ENCODE results near the gene DNAAF9. TPM values are rescaled to one million over a fixed set of nuclear protein-coding genes. Genes with fewer than 3 reads are reported as not detected.

DNAAF9 gene
- total RNA-seq, 1 experiment from 2014 or later = 4.6 TPM

DNA sequence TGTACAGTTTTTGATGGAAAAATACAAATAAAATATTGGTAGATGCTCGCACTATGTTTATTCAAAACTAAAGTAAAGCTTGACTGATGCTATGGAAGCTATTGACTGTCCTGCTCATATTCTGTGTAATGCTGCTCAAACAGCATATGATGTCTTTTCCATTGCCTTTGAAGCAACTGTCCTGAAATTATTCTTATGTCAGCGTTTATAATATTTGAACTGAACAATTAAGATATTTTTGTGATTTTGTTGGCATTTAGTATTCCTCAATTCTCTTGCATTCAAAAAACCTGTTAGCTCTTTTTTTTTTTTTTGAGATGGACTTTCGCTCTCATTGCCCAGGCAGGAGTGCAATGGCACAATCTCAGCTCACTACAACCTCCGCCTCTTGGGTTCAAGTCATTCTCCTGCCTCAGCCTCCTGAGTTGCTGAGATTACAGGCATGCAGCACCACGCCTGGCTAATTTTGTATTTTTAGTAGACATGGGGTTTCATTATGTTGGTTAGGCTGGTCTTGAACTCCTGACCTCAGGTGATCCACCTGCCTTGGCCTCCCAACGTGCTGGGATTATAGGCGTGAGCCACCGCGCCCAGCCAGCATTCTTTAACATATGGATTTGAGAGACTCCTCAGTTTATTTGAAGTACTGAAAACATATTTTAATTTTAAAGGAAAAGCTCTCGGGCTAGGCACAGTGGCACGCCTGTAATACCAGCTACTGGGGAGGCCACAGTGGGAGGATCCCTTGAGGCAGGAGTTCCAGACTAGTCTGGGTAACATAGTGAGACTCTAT, 5.3 kb upstream of the DNAAF9 start:
- no peak for DNase-seq (ENCODE audit: low read depth, low spot score)
- ChIA-PET RAD21 (ENCODE audit: low non-redundant PET in 1 of 2, low total read pairs in 2 of 2, uncharacterized antibody in 2 of 2, unreplicated experiment in 2 of 2) (no interaction called here), CTCF (no interaction called here), POLR2A (no interaction called here)
- Histone ChIP-seq H3K36me3 (ENCODE audit: control insufficient read depth in 1 of 2, insufficient read depth in 2 of 2, low read length in 2 of 2) (no peaks in the 10 kb centered on the region), H3K9me3 (ENCODE audit: control insufficient read depth in 1 of 2, insufficient read depth in 1 of 2, low read depth in 1 of 2, low read length in 2 of 2) (no peaks in the 10 kb centered on the region), H3K27ac (ENCODE audit: low read depth, low read length) (no peak overlapping the region), H3K9ac (ENCODE audit: low read length) (no peak overlapping the region), H4K20me1 (ENCODE audit: insufficient read depth) (no peaks in the 10 kb centered on the region), H3K79me2 (ENCODE audit: insufficient read depth, low read length) (no peaks in the 10 kb centered on the region), H3K4me3 (replicated peaks in 1 of 2; ENCODE audit: low read depth in 1 of 2, low read length in 2 of 2) (no peak overlapping the region), H3K27me3 (ENCODE audit: insufficient read depth, low read length) (no peaks in the 10 kb centered on the region), H3K9me2 (ENCODE audit: insufficient read depth) (no peaks in the 10 kb centered on the region), H3K4me2 (ENCODE audit: low read length) (no peak overlapping the region), H2AFZ (ENCODE audit: low read depth, low read length, poor library complexity, severe bottlenecking) (no peak overlapping the region), H3K4me1 (ENCODE audit: control insufficient read depth in 1 of 2, insufficient read depth in 2 of 2, low read length in 2 of 2) (peaks cover 0 to 12% of the 10 kb centered on the region in 2 experiments; a peak in 2 of 4 replicates)
- TF ChIP-seq ELF1 (IDR thresholded peaks at IDR 0.05; ENCODE audit: borderline replicate concordance, low read depth) (no peak), EZH2 (IDR thresholded peaks at IDR 0.05) (no peak), SRF (IDR thresholded peaks at IDR 0.05; ENCODE audit: low read depth) (no peak), EZH2phosphoT487 (IDR thresholded peaks at IDR 0.05; ENCODE audit: borderline replicate concordance) (no peak), EGR1 (IDR thresholded peaks at IDR 0.05; ENCODE audit: low read depth) (no peak), ZNF274 (IDR thresholded peaks at IDR 0.05; ENCODE audit: low read depth, low read length) (no peak), SIN3A (IDR thresholded peaks at IDR 0.05; ENCODE audit: low read depth) (no peak), ZFX (IDR thresholded peaks at IDR 0.05) (no peak), YY1 (IDR thresholded peaks at IDR 0.05; ENCODE audit: extremely low read depth, insufficient replicate concordance, low read depth, low read length) (no peak), CEBPB (IDR thresholded peaks at IDR 0.05; ENCODE audit: low read depth) (no peak), CBX3 (IDR thresholded peaks at IDR 0.05; ENCODE audit: low read depth) (no peak), FOSL1 (IDR thresholded peaks at IDR 0.05; ENCODE audit: low read depth) (no peak), POLR2A (IDR thresholded peaks at IDR 0.05; ENCODE audit: borderline replicate concordance, extremely low read depth, insufficient read depth, insufficient read length) (no peak), POLR2AphosphoS5 (IDR thresholded peaks at IDR 0.05; ENCODE audit: low read depth, low read length) (no peak), SP1 (IDR thresholded peaks at IDR 0.05; ENCODE audit: low read depth) (no peak), TCF7L2 (IDR thresholded peaks at IDR 0.05; ENCODE audit: borderline replicate concordance, extremely low read depth, insufficient read depth, insufficient read length) (no peak), JUND (IDR thresholded peaks at IDR 0.05) (no peak)
- TF ChIP-seq, protein P1, sequence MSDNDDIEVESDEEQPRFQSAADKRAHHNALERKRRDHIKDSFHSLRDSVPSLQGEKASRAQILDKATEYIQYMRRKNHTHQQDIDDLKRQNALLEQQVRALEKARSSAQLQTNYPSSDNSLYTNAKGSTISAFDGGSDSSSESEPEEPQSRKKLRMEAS (IDR thresholded peaks at IDR 0.05) = no peak
- TF ChIP-seq, protein P2, sequence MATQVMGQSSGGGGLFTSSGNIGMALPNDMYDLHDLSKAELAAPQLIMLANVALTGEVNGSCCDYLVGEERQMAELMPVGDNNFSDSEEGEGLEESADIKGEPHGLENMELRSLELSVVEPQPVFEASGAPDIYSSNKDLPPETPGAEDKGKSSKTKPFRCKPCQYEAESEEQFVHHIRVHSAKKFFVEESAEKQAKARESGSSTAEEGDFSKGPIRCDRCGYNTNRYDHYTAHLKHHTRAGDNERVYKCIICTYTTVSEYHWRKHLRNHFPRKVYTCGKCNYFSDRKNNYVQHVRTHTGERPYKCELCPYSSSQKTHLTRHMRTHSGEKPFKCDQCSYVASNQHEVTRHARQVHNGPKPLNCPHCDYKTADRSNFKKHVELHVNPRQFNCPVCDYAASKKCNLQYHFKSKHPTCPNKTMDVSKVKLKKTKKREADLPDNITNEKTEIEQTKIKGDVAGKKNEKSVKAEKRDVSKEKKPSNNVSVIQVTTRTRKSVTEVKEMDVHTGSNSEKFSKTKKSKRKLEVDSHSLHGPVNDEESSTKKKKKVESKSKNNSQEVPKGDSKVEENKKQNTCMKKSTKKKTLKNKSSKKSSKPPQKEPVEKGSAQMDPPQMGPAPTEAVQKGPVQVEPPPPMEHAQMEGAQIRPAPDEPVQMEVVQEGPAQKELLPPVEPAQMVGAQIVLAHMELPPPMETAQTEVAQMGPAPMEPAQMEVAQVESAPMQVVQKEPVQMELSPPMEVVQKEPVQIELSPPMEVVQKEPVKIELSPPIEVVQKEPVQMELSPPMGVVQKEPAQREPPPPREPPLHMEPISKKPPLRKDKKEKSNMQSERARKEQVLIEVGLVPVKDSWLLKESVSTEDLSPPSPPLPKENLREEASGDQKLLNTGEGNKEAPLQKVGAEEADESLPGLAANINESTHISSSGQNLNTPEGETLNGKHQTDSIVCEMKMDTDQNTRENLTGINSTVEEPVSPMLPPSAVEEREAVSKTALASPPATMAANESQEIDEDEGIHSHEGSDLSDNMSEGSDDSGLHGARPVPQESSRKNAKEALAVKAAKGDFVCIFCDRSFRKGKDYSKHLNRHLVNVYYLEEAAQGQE (IDR thresholded peaks at IDR 0.05; ENCODE audit: low read depth) = no peak
- TF ChIP-seq, protein P3, sequence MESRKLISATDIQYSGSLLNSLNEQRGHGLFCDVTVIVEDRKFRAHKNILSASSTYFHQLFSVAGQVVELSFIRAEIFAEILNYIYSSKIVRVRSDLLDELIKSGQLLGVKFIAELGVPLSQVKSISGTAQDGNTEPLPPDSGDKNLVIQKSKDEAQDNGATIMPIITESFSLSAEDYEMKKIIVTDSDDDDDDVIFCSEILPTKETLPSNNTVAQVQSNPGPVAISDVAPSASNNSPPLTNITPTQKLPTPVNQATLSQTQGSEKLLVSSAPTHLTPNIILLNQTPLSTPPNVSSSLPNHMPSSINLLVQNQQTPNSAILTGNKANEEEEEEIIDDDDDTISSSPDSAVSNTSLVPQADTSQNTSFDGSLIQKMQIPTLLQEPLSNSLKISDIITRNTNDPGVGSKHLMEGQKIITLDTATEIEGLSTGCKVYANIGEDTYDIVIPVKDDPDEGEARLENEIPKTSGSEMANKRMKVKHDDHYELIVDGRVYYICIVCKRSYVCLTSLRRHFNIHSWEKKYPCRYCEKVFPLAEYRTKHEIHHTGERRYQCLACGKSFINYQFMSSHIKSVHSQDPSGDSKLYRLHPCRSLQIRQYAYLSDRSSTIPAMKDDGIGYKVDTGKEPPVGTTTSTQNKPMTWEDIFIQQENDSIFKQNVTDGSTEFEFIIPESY (IDR thresholded peaks at IDR 0.05; ENCODE audit: extremely low read depth, insufficient replicate concordance, low read length) = no peak
- intact Hi-C loops (cut with micrococcal nuclease) = no loop called here
- BruUV-seq (replicated peaks) = no TSS peak
- no peak for ATAC-seq
